Naive thymus-derived CD4-positive, alpha-beta T cell (primary cell): ENCODE results near the gene B3GNT5. TPM values are rescaled to one million over a fixed set of nuclear protein-coding genes. Genes with fewer than 3 reads are reported as not detected.

ENCODE experiments used
- ATAC-seq: fragments of 150-1000 bp; cut with Tn5 transposase; 2 replicates; pipeline ENCODE4 v1.10.0; 2021; ENCODE audit warnings: mild to moderate bottlenecking, moderate library complexity
- CTCF ChIA-PET: fragments of 350-600 bp; sonication (Branson Sonifier 250); formaldehyde crosslinking; loops from one replicate; lab custom pipeline; 2021; ENCODE audit warnings: antibody characterized with exemption; lab: Charles Lee
- POLR2A ChIA-PET: fragments of 350-600 bp; sonication (Branson Sonifier 250); formaldehyde crosslinking; loops from one replicate; lab custom pipeline; 2021; ENCODE audit warnings: antibody characterized with exemption, inconsistent platforms; lab: Charles Lee
- DNase-seq, 9 donors: peaks; one replicate each; pipeline versions ENCODE4 v3.0.0 to v3.0.0-alpha.2; 2020 to 2022; ENCODE audit warnings: mixed read lengths in 1 of 9
- H3K27ac ChIP-seq: one replicate; pipeline ENCODE4 v1.7.0; 2013; ENCODE audit warnings: mild to moderate bottlenecking, low read depth, low read length, moderate library complexity
- H3K27me3 ChIP-seq, 2 donors: one replicate each; pipeline ENCODE4 v1.7.0; 2013; ENCODE audit warnings: low read length in 2 of 2, mild to moderate bottlenecking in 2 of 2, moderate library complexity in 2 of 2; ENCODE audit not compliant: control insufficient read depth in 2 of 2, insufficient read depth in 2 of 2
- H3K36me3 ChIP-seq, 3 experiments: 1 replicate in 2 of 3; 2 replicates in 1 of 3; pipeline ENCODE4 v1.7.0; 2013; ENCODE audit warnings: low read length in 3 of 3, mild to moderate bottlenecking in 3 of 3, moderate library complexity in 1 of 3; ENCODE audit not compliant: insufficient read depth in 3 of 3, control insufficient read depth in 2 of 3
- H3K4me1 ChIP-seq, 2 donors: one replicate each; pipeline ENCODE4 v1.7.0; 2013; ENCODE audit warnings: low read length in 2 of 2, mild to moderate bottlenecking in 2 of 2, moderate library complexity in 1 of 2; ENCODE audit not compliant: control insufficient read depth in 2 of 2, insufficient read depth in 2 of 2
- H3K4me3 ChIP-seq: 2 replicates; pipeline ENCODE4 v1.7.0; 2013; ENCODE audit warnings: mild to moderate bottlenecking, low read length
- H3K9me3 ChIP-seq, 3 experiments: 1 replicate in 2 of 3; 2 replicates in 1 of 3; pipeline ENCODE4 v1.7.0; 2013; ENCODE audit warnings: low read length in 3 of 3; ENCODE audit not compliant: control insufficient read depth in 2 of 3
- H3K27ac Mint-ChIP-seq, 9 donors: one replicate each; pipeline ENCODE4 v1.8.0; 2020 to 2022; ENCODE audit warnings: mixed read lengths in 9 of 9, mild to moderate bottlenecking in 8 of 9, moderate library complexity in 5 of 9, inconsistent platforms in 2 of 9
- H3K27me3 Mint-ChIP-seq, 5 donors: one replicate each; pipeline ENCODE4 v1.8.0; 2021 to 2022; ENCODE audit warnings: mixed read lengths in 5 of 5, mild to moderate bottlenecking in 1 of 5
- H3K36me3 Mint-ChIP-seq, 5 donors: one replicate each; pipeline ENCODE4 v1.8.0; 2020 to 2022; ENCODE audit warnings: mixed read lengths in 5 of 5, mild to moderate bottlenecking in 3 of 5, inconsistent platforms in 1 of 5
- H3K4me1 Mint-ChIP-seq, 7 donors: one replicate each; pipeline ENCODE4 v1.8.0; 2020 to 2022; ENCODE audit warnings: mixed read lengths in 7 of 7, mild to moderate bottlenecking in 3 of 7, inconsistent platforms in 1 of 7
- H3K4me3 Mint-ChIP-seq, 10 donors: one replicate each; pipeline ENCODE4 v1.8.0; 2020 to 2022; ENCODE audit warnings: mild to moderate bottlenecking in 10 of 10, mixed read lengths in 10 of 10, moderate library complexity in 6 of 10, inconsistent platforms in 2 of 10
- H3K9me3 Mint-ChIP-seq, 11 donors: one replicate each; pipeline ENCODE4 v1.8.0; 2020 to 2022; ENCODE audit warnings: mixed read lengths in 11 of 11, mild to moderate bottlenecking in 4 of 11, inconsistent platforms in 1 of 11, moderate library complexity in 1 of 11
- intact Hi-C, 2 donors: fragments of 100-400 bp; cut with micrococcal nuclease; formaldehyde crosslinking; loops; one replicate each; pipeline ENCODE4 v1.15.1; 2023
- polyA plus RNA-seq, 2 donors: library from polyadenylated mRNA; unstranded; fragments of 300-500 nt; fragmentation: Illumina TruSeq; gene quantifications; one replicate each; pipeline ENCODE4 v1.2.3, GENCODE V29; 2021
- total RNA-seq, 6 experiments: library from RNA in 5 of 6; stranded (reverse) in 5 of 6; gene quantifications; 1 replicate in 5 of 6; 2 replicates in 1 of 6; pipeline ENCODE4 v1.2.3 and lab custom pipeline; 2021 to 2026

B3GNT5 gene
- total and polyA plus RNA-seq, 7 experiments from 2014 or later: 0.22 to 13.1 (median 1.5) TPM; not detected in 2

- peak; percentile 80 for ATAC-seq
- no peak overlapping the region for H3K4me3 Mint-ChIP-seq
- Histone ChIP-seq H3K9me3 (peaks cover 0 to 11% (median 0%) of the 10 kb centered on the region in 3 experiments), H3K4me3 (no peak overlapping the region), H3K36me3 (no peaks in the 10 kb centered on the region), H3K27me3 (no peaks in the 10 kb centered on the region), H3K27ac (no peak overlapping the region), H3K4me1 (no peaks in the 10 kb centered on the region)
- intact Hi-C loops: no loop called here
- POLR2A ChIA-PET: no interaction called here
- no peak overlapping the region for H3K27ac Mint-ChIP-seq
- peaks cover 5 to 25% (median 14%) of the 10 kb centered on the region in 5 donors for H3K36me3 Mint-ChIP-seq
- H3K9me3 Mint-ChIP-seq: peaks cover 0 to 37% (median 27%) of the 10 kb centered on the region in 11 donors
- no peak for DNase-seq
- CTCF ChIA-PET: no interaction called here
- peaks cover 0 to 4% (median 0%) of the 10 kb centered on the region in 7 donors for H3K4me1 Mint-ChIP-seq
- H3K27me3 Mint-ChIP-seq: peaks cover 11 to 25% (median 12%) of the 10 kb centered on the region in 5 donors
Observed at GRCh38 chr3:183244219-183244618, 8.8 kb upstream of the B3GNT5 start.

- H3K36me3 Mint-ChIP-seq: peaks cover 5 to 19% (median 14%) of the 10 kb centered on the region in 5 donors
- H3K27ac Mint-ChIP-seq: no peak overlapping the region
- POLR2A ChIA-PET: no interaction called here
- H3K9me3 Mint-ChIP-seq: peaks cover 0 to 37% (median 23%) of the 10 kb centered on the region in 11 donors
- DNase-seq: no peak
- peaks cover 0 to 11% (median 0%) of the 10 kb centered on the region in 3 experiments for H3K9me3 ChIP-seq
- H3K27ac ChIP-seq: no peak overlapping the region
- H3K27me3 Mint-ChIP-seq: peaks cover 6 to 19% (median 9%) of the 10 kb centered on the region in 5 donors
- H3K4me3 ChIP-seq: no peak overlapping the region
- H3K4me1 Mint-ChIP-seq: peaks cover 0 to 4% (median 0%) of the 10 kb centered on the region in 7 donors
- peak; percentile 20 for ATAC-seq
- no peaks in the 10 kb centered on the region for H3K27me3 ChIP-seq
- H3K4me3 Mint-ChIP-seq: no peak overlapping the region
- CTCF ChIA-PET: no interaction called here
- no peaks in the 10 kb centered on the region for H3K36me3 ChIP-seq
- intact Hi-C loops: no loop called here
- H3K4me1 ChIP-seq: no peaks in the 10 kb centered on the region
Observed at GRCh38 chr3:183244981-183245476, 8.0 kb upstream of the B3GNT5 start.

- Histone ChIP-seq H3K4me3 (no peak overlapping the region), H3K27me3 (no peaks in the 10 kb centered on the region), H3K4me1 (no peaks in the 10 kb centered on the region), H3K27ac (no peak overlapping the region), H3K36me3 (no peaks in the 10 kb centered on the region), H3K9me3 (peaks cover 0 to 9% (median 0%) of the 10 kb centered on the region in 3 experiments)
- Mint-ChIP-seq H3K27me3 (peaks cover 0 to 15% (median 6%) of the 10 kb centered on the region in 5 donors), H3K27ac (no peak overlapping the region), H3K36me3 (peaks cover 0 to 9% (median 4%) of the 10 kb centered on the region in 5 donors), H3K4me3 (no peak overlapping the region), H3K4me1 (peaks cover 0 to 4% (median 0%) of the 10 kb centered on the region in 7 donors), H3K9me3 (peaks cover 0 to 22% (median 15%) of the 10 kb centered on the region in 11 donors)
- no peak for ATAC-seq
- ChIA-PET POLR2A (no interaction called here), CTCF (no interaction called here)
- intact Hi-C loops: no loop called here
- DNase-seq: no peak
Observed at GRCh38 chr3:183247011-183247589, 6.0 kb upstream of the B3GNT5 start.

- no peak overlapping the region for H3K4me3 ChIP-seq
- ATAC-seq (no peak), DNase-seq (no peak)
- Mint-ChIP-seq H3K4me1 (peaks cover 0 to 9% (median 5%) of the 10 kb centered on the region in 7 donors), H3K27me3 (peaks cover 6 to 20% (median 11%) of the 10 kb centered on the region in 5 donors), H3K4me3 (peak overlapping the region in 1 of 10 donors; percentile 1), H3K27ac (no peak overlapping the region), H3K36me3 (peaks cover 0 to 4% (median 0%) of the 10 kb centered on the region in 5 donors), H3K9me3 (peaks cover 0 to 4% (median 1%) of the 10 kb centered on the region in 11 donors)
- peaks cover 0 to 3% of the 10 kb centered on the region in 2 donors for H3K4me1 ChIP-seq
- H3K27ac ChIP-seq: no peak overlapping the region
- POLR2A ChIA-PET: no interaction called here
- H3K9me3 ChIP-seq: no peaks in the 10 kb centered on the region
- no peaks in the 10 kb centered on the region for H3K36me3 ChIP-seq
- no peaks in the 10 kb centered on the region for H3K27me3 ChIP-seq
- CTCF ChIA-PET: no interaction called here
- intact Hi-C loops: no loop called here
Observed at GRCh38 chr3:183249006-183249718, 3.9 kb upstream of the B3GNT5 start.

GRCh38 chr3:183252118-183252782 lies 803 bp upstream of the B3GNT5 start:
- H3K4me1 ChIP-seq: peaks cover 0 to 3% of the 10 kb centered on the region in 2 donors
- ChIA-PET POLR2A (no interaction called here), CTCF (no interaction called here)
- H3K27ac ChIP-seq: no peak overlapping the region
- peaks cover 0 to 5% of the 10 kb centered on the region in 2 donors for H3K27me3 ChIP-seq
- DNase-seq: no peak
- no peak overlapping the region for H3K27ac Mint-ChIP-seq
- H3K4me3 Mint-ChIP-seq: peak overlapping the region; percentile 61 to 86 (median 78)
- intact Hi-C loops: loop anchor here (2.0 to 5.0 kb wide), 3 partner anchors 35 to 131 kb away; no protein-coding TSS in a partner anchor
- ATAC-seq: no peak
- no peak overlapping the region for H3K4me3 ChIP-seq
- H3K9me3 Mint-ChIP-seq: peaks cover 0 to 5% (median 0%) of the 10 kb centered on the region in 11 donors
- peaks cover 0 to 14% (median 11%) of the 10 kb centered on the region in 7 donors for H3K4me1 Mint-ChIP-seq
- H3K9me3 ChIP-seq: no peaks in the 10 kb centered on the region
- peaks cover 0 to 4% (median 0%) of the 10 kb centered on the region in 5 donors for H3K36me3 Mint-ChIP-seq
- H3K36me3 ChIP-seq: no peaks in the 10 kb centered on the region
- peaks cover 18 to 44% (median 34%) of the 10 kb centered on the region in 5 donors for H3K27me3 Mint-ChIP-seq
